DMS79 treated with DMSO at 0.1 percent for 48 hours (cell line): Measurements from ENCODE around the gene L1CAM.
"Not testable (repeated sequence)": the region's sequence is repeated elsewhere in the genome, so short reads cannot be mapped to it uniquely, and the experiment has no call there.

ENCODE experiments used
- DNase-seq: peaks from one replicate; lab custom pipeline; 2025; lab: John Stamatoyannopoulos, UW

Gene L1CAM

DNA sequence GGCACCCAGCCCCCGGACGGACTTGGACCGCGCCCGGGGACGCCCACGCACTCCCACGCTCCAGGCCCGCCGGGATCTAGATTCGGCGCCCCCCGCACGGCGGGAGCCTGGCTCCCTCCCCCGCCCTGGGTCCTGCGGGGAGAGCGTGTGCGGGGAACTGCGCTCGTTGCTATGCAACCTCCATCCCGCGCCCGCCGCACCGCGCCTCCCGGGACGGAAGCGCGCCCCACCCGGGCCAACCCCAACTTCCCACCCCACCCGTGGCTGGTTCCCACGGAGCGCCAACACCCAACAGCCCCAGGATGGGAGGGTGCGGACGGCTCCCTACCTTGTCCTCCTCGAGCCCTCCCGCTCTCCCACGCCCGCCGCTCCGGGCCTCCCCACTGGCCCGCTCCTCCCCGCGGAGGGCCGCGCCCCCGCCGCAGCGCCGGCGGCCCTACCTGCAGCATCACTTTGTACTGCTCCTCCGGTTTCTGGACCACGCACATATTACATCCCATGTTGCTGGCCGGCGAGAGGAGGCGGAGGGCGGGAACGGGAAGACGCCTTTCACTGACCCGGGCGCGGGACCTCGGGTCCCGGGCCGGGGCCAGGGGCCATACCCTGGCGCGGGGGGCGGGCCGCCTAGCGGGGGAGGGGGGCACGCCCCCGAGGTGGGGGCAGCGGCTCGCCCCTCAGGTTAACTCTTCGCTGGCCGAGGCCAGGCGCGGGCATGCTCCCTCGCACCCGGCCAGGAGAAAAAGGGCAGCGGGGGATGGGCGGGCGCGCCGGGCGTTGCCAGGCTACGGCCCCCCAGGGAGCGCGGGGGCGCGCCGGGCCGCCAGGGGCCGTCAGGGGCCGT lies 56.0 kb downstream of the L1CAM start, which contains the start of gene PDZD4:
Gene PDZD4 (minus strand): TSS at position 746 of the 841 bp plus-strand sequence. CDS start 246 bp downstream, at position 500.
- peak; percentile 0 for DNase-seq

DNA sequence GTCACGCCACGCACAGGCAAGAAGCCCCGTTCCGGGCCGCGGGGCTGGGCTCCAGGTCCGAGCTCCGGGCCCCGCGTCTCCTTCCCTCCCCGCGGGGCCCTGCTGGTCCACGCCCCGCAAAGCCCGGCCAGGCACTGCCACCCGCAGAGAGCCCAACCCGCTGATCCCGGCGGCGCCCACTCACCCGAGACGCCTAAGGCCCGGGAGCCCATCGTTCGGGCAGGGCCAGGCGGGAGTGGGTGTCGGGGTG lies 56.5 kb downstream of the L1CAM start:
- no peak for DNase-seq

DNA sequence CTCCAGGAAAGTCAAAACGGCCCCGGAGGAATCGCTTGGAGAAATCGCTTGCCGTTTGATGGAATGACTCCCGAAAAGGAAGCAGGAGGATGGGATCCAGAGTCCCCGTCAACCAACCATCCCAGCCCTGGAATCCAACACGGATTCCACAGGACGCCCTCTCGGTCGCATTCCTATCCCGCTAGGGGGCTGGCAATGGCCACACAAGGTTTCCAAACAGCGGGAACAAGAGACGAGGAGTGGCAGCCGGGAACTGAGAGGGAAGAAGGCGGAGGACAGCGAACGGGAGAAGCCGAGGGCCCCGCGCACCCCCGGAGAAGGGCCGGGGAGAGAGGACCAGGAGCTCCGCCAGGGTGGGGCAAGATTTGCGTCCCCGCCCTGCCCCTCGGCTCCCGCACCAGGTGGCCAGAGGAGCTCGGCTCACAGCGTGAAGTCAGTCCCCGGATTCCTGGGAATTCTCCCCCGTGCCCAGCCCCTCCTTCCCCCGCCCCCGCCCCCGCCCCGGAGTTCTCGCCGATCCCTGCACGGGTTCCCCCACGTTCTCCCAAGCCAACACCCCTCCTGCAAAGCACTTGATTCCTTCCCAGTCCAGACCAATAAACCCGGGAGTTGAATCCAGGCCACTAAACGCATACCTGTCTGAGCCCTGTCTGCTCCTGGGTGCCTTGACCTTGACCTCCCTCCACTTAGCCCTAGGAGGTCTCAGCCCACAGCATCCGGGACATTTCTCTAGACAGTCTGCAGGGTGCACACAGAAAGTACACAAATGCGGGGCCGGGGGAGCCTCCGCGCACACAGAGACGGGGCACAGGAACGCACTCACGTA lies 57.0 kb downstream of the L1CAM start:
- no peak for DNase-seq

DNA sequence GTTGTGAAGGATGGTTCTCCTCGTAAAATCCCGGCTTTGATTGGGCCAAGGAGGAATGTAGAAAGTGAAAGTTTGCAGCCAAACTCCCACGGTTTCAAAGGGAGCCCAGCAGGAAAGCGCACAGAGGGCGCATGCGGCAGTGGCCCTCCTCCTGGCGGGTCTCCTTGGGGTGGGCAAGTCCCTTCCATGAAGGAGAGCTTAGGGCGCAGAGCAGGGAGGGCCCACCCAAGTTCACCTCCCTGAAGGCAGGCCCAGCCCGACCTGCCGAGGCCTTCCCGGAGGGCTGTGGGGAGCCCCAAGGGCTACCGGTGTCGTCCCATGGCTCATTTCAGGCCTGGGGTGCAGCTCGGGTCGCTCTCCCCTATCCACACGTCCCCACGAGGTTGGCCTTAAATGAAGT lies 57.7 kb downstream of the L1CAM start:
- no peak for DNase-seq

DNA sequence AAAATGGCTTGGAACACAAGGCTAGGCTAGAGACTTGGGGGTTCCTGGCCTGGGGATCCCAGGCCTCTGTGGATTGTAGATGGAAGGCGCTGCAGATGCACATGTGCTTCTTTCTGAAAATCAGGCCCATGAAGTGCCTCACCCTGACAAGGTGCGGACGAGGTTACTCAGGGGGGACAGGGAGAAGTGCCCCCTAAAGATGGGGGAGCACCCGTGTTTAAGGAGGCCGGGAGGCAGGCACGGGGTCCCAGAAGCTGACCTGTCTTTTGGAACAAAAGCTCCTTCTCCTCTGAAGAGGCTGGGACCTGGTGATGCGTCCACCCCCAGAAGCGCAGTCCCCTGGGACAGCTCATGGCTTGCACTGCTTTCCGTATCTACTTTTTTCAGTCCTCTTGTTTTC lies 58.1 kb downstream of the L1CAM start:
- DNase-seq = no peak

DNA sequence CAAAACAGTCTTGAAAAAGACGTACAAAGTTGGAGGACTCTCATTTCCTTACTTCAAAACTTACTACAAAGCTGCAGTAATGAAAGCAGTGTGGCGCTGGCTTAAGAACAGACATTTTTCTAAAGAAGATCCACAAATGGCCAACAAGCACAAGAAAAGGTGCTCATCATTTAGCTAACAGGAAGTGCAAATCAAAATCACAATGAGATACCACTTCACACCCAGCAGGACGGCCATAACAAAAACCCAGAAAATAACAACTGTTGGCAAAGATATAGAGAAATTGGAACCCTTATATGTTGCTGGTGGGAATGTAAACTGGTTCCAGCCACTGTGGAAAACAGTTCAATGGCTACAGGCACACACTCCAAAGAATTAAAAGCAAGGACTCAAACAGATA lies 59.0 kb downstream of the L1CAM start:
- no peak for DNase-seq

DNA sequence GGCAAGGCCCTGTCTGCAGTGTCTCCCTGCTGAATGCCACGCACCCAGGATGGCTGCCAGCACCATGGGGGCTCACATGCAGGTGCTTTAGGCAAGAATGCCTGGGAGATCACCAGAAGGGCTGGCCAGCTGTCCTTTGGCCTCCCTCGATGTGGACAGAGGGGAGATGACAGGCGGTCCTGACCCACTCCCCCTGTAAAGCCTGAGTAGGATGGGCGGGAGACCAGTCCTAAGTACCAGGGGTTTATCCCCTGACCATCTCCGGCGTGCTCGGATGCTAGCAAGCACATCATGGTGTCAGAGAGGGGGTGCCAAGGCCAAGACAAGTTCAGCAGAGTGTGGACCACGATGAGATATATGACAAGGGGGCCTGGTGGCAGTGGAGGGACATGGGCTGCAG lies 60.9 kb downstream of the L1CAM start:
- no peak for DNase-seq

DNA sequence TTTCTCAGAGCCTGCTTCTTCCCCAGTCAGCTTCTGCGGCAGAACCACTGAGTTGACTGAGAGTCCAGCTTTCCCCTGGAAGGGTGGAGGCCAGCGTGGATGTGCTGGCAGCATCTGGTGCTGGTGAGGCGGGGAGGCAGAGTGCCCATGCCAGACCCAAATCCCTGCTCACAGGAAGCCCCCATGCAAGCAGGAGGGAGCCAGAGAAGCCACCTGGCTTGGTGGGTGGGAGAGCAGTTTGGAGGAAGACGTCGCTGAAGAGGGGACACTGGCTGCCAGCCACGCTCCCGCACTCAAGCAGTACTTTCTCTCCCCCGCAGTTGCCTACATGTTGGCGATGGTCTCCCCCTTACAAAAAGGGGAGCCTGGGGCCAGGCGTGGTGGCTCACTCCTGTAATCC lies 61.6 kb downstream of the L1CAM start:
- no peak for DNase-seq

DNA sequence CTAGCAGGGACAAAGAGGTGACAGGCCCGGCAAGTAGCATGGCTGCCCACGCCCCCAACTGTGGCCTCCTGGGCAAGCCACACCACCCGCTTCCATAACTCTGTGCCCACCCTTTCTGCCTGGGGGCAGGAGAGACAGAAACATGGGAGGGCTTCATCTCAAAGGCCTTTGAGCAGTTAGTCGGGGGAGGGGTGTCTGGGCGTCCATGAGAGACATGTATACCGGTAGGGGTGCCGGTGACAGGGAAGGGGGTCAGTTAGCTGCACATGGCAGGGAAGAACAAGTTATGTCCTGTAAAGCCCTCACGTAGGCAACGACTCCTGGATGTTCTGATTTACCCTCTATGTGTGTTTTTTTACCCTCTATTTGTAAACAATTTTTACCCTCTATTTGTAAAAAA lies 64.9 kb downstream of the L1CAM start:
- DNase-seq = no peak

DNA sequence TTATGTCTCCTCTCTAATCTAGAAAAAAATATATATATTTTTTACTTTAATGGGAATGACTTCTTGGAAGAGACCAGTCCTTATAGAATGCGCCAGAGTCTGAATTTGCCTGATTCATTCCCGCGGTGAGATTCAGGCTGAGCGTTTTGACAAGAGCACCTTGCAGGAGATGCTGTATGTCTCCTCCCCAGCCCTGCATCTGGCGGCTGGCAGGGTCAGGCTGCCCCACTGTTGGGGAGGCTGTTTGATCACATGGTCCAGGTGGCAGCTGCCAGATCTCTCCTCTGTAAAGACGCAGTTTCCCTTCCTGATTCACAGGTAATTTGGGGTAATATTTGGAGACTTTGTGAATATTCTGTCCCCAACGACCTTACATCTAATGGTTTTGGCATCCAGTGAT lies 65.4 kb downstream of the L1CAM start:
- peak; percentile 2 for DNase-seq

DNA sequence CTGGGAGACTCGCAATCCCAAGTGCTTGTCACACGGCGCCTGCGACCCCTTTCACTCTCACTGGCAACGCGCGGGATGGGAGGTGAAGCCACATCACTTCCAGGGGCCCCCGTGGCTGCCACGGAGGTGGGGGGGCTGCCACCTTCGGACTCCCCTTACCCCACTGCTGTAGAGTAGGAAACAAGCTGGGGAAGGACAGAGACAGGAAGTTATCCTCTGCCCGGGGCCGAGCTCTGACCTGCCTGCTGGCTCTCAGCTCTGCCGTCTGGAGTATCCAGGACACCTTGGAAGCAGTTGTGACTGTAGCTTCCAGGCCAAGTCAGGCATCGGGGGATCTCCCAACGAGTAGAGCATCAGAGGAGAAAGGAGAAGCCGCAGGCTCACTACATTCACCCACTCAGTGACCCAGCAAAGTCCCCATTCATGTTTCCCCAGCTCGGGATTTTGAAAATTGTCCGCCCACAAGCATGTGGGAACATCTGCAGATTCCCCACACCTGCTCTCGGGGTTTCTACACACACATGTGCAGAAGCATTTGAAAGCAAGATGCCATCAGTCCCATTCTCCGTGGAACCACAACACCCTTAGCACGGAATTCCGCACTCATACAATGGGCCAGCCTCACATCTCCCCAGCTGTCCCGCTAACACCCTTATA lies 66.5 kb downstream of the L1CAM start:
- peak; percentile 23 for DNase-seq

DNA sequence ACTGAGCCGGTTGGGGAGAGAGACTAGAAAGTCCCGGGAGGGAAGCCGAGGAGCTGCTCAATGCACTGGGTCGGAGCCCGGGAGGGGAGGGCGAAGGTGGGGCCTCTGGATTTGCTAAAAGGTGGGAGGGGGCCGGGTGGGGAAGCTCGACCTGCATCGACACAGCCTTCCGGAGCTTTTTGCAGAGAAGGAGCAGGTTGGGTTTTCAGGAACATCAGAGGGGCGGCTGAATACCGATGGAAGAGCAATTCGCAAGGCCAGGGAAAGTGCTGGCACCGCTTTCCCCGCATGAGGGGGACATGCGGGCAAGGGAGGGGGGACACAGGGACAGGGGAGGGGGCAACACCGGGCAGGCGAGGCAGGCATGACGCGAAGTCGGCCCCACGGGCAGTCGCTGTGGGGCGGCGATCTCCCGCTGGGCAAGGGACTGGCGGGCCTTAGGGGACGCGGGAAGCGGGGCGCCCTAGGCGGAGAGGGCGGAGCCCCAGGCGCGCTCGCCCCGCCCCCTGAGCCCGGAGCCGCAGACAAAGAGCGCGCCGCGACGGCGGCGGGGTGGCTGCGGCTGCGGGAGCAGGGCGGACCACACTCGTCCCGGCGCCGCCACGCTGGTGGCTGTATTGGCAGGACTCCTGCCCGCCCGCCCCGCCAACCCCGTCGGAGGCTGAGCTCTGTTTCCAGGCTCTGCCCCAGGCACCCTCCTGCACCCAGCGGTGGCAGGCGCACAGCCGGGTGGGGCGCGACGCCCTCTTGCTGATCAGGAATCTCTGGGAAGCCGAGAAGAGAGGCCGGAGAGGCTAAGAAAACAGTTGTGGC lies 67.2 kb downstream of the L1CAM start:
- peak; percentile 37 for DNase-seq

DNA sequence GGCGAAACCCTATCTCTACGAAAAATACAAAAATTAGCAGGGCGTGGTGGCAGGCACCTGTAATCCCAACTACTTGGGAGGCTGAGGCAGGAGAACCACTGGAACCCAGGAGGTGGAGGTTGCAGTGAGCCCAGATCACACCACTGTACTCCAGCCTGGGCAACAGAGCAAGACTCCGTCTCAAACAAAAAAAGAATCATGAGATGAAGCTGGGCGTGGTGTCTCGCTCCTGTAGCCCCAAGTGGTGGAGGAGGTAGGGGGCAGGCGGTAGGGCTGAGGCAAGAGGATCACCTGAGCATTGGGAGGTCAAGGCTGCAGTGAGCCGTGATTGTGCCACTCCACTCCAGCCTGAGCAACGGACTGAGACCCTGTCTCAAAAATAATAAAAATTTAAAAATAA lies 67.9 kb downstream of the L1CAM start:
- DNase-seq = not testable (repeated sequence)

DNA sequence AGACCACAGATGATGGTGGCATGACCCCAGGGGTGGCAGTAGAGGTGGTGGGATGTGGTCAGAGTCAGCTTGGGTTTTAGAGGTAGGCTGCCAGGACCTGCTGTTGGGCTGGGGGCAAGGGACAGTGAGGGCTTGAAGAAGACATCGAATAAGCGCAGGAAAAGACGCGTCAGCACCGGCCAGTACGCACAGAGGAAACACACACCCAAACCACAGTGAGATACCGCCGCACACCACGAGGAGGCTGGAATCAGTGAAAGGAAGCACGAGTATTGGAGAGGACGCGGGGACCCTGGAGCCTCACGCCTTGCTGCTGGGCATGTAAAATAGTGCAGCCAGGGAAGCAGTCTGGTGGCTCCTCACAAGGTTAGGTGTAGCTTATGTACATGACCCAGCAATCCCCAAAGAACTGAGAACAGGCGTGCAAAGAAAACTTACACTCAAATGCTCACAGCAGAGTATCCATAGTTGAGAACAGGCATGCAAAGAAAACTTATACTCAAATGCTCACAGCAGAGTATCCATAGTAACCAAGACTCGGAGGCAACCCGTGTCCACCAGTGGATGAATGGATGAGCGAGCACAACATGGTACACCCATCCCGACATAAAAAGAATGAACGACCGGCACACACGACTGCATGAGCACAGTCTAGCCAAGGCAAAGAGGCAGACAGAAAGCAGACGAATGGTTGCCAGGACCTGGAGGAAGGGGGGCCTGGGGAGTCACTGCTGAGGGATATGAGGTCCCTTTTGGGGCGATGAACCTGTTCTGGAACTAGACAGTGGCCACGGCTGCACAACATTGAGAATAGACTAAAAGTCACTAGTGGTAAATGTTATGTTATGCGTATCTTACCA lies 68.9 kb downstream of the L1CAM start:
- no peak for DNase-seq

DNA sequence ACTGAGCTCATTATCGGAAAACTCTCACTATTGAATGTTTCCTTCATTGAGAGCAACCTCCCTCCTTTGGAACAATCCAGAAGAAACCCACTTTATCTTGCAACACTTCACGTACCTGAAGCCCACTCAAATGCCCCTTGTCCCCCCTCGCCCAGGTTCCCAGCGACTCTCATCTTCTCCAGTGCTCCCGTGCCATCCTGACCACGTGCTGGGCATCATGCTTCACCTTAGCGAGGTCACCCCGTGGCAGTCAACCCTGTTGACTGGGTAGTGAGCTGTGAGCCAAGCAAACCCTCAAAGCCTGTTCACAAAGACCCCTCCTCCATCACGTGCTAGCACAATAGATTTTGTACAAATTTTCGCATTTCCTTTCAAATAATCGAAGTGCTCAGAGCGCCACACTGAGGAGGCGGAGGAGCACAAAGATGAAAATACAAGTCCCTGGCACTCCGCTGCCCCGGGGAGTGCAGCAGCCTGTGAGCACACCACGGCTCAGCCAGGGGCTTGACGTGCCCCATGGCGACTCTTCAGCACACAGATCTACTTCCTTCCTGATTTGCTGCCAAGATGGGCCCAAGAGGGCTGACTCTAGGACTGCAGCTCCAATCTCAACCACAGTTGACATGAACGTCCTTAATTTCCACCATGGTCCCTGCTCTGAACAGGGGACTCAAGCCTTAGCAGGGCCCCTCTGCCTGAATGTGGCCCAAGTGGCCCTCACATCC lies 71.2 kb downstream of the L1CAM start:
- peak; percentile 6 for DNase-seq

DNA sequence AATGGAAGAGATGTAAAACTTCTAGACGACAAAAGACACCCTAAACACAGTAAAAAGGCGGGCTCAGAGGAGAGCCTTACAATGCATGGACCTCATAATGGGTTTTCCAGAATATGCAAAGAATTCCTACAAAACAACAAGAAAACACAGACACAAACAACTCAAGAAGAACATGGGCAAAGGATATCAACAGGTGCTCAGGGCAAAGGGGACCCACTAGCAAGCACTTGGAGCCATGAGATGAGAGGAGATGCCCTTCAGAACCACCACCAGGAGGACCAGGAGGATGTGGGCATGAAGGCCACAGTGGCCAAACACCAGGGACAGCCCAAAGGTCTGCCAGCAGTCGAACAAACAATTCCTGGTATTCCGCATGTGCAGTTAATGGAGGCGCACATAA lies 72.8 kb downstream of the L1CAM start:
- DNase-seq = no peak

DNA sequence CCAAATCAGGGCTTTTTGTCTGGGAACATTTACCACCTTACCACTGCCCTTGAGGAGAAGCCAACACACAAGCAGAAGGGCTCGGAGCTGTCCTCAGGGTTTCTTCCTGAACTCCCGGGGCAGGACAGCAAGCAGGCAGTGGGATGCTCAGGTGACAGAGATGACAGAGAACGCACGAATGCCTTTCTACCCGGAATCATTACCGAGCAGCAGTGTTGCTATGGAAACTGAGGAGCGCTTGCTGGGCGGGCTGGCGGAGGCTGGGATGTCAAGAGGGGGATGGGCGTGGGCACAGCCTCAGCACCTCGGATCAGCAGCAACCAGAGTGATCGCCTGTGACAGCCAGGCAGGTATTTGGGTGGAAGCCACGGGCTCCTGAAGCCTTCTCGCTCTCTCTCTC lies 73.8 kb downstream of the L1CAM start:
- DNase-seq = no peak
